ENCODE data around the gene CFAP97.
"Not testable (repeated sequence)": the region's sequence is repeated elsewhere in the genome, so short reads cannot be mapped to it uniquely, and the experiment has no call there.

The CFAP97 gene

GRCh38 chr4:185212581-185212980 is 8.8 kb upstream of the CFAP97 start:
- CTCF ChIA-PET: interaction anchor here (0.6 kb wide), 1 partner anchor 14 kb away, joined by 4 read pairs; no protein-coding TSS in a partner anchor
- no peak for DNase-seq (ENCODE audit: extremely low spot score)
- POLR2A ChIA-PET: interaction anchor here (1.0 to 1.7 kb wide), 2 partner anchors 10 to 214 kb away, joined by 3 to 5 read pairs; partner anchors contain the start of gene UFSP2
- TF ChIP-seq SUZ12 (IDR thresholded peaks at IDR 0.05) (no peak), FOXA1 (IDR thresholded peaks at IDR 0.05) (no peak), L3MBTL2 (conservative IDR thresholded peaks at IDR 0.05) (no peak), LEF1 (IDR thresholded peaks at IDR 0.05; ENCODE audit: borderline replicate concordance) (no peak), ZNF384 (IDR thresholded peaks at IDR 0.05) (no peak), ELF4 (IDR thresholded peaks at IDR 0.05) (no peak), HDGF (IDR thresholded peaks at IDR 0.05; ENCODE audit: borderline replicate concordance) (no peak), ARNT (IDR thresholded peaks at IDR 0.05) (no peak), NFRKB (IDR thresholded peaks at IDR 0.05) (no peak), SP1 (IDR thresholded peaks at IDR 0.05) (no peak), FOXM1 (IDR thresholded peaks at IDR 0.05; ENCODE audit: borderline replicate concordance) (no peak), FOXK2 (IDR thresholded peaks at IDR 0.05) (no peak), TARDBP (IDR thresholded peaks at IDR 0.05) (no peak)

- no peak for DNase-seq (ENCODE audit: extremely low spot score)
- CTCF ChIA-PET: no interaction called here
- TF ChIP-seq PKNOX1 (IDR thresholded peaks at IDR 0.05) (no peak), ARNT (IDR thresholded peaks at IDR 0.05) (no peak), ZNF384 (IDR thresholded peaks at IDR 0.05) (no peak), ELF4 (IDR thresholded peaks at IDR 0.05) (no peak), NFRKB (IDR thresholded peaks at IDR 0.05) (no peak), FOXA1 (IDR thresholded peaks at IDR 0.05) (no peak)
- POLR2A ChIA-PET: interaction anchor here (1.7 kb wide), 1 partner anchor 9 kb away, joined by 5 read pairs; no protein-coding TSS in a partner anchor
Measured at GRCh38 chr4:185211641-185212040, 7.8 kb upstream of the CFAP97 start.

GRCh38 chr4:185211035-185211434 is 7.2 kb upstream of the CFAP97 start:
- CTCF ChIA-PET: no interaction called here
- POLR2A ChIA-PET: interaction anchor here (1.2 kb wide), 1 partner anchor 8 kb away, joined by 3 read pairs; no protein-coding TSS in a partner anchor
- TF ChIP-seq TARDBP (IDR thresholded peaks at IDR 0.05): no peak
- no peak for TF ChIP-seq FOXA1 (IDR thresholded peaks at IDR 0.05)
- no peak for TF ChIP-seq L3MBTL2 (conservative IDR thresholded peaks at IDR 0.05)
- no peak for TF ChIP-seq SUZ12 (IDR thresholded peaks at IDR 0.05)
- no peak for TF ChIP-seq ARNT (IDR thresholded peaks at IDR 0.05)
- TF ChIP-seq SP1 (IDR thresholded peaks at IDR 0.05): no peak
- TF ChIP-seq ZNF384 (IDR thresholded peaks at IDR 0.05): no peak
- no peak for TF ChIP-seq ELF4 (IDR thresholded peaks at IDR 0.05)
- TF ChIP-seq HDGF (IDR thresholded peaks at IDR 0.05; ENCODE audit: borderline replicate concordance): no peak
- TF ChIP-seq NFRKB (IDR thresholded peaks at IDR 0.05): no peak
- no peak for TF ChIP-seq CTBP1 (IDR thresholded peaks at IDR 0.05; ENCODE audit: borderline replicate concordance)
- TF ChIP-seq PKNOX1 (IDR thresholded peaks at IDR 0.05): no peak
- TF ChIP-seq BHLHE40 (IDR thresholded peaks at IDR 0.05; ENCODE audit: borderline replicate concordance): no peak
- TF ChIP-seq LEF1 (IDR thresholded peaks at IDR 0.05; ENCODE audit: borderline replicate concordance): no peak
- TF ChIP-seq FOXM1 (IDR thresholded peaks at IDR 0.05; ENCODE audit: borderline replicate concordance): no peak
- TF ChIP-seq FOXK2 (IDR thresholded peaks at IDR 0.05): no peak
- DNase-seq (ENCODE audit: extremely low spot score): no peak

- ChIA-PET POLR2A (interaction anchor here (0.6 to 1.2 kb wide), 2 partner anchors 9 to 185 kb away, joined by 3 read pairs; no protein-coding TSS in a partner anchor), CTCF (interaction anchor here (1.4 kb wide), 1 partner anchor 17 kb away, joined by 3 read pairs; no protein-coding TSS in a partner anchor)
- TF ChIP-seq CTBP1 (IDR thresholded peaks at IDR 0.05; ENCODE audit: borderline replicate concordance) (no peak), FOXA1 (IDR thresholded peaks at IDR 0.05) (no peak), ARNT (IDR thresholded peaks at IDR 0.05) (0 out of 2 replicates have a peak, but pooled peaks have one; percentile 6)
- peak; percentile 22 for DNase-seq (ENCODE audit: extremely low spot score)
Measured at GRCh38 chr4:185210102-185210981, 6.5 kb upstream of the CFAP97 start.

- ChIA-PET CTCF (interaction anchor here (1.4 kb wide), 1 partner anchor 17 kb away, joined by 3 read pairs; no protein-coding TSS in a partner anchor), POLR2A (interaction anchor here (0.6 to 1.2 kb wide), 2 partner anchors 10 to 185 kb away, joined by 3 read pairs; no protein-coding TSS in a partner anchor)
- DNase-seq (ENCODE audit: extremely low spot score): not testable (repeated sequence)
Measured at GRCh38 chr4:185209852-185210101, 6.0 kb upstream of the CFAP97 start.

GRCh38 chr4:185209031-185209851 is 5.4 kb upstream of the CFAP97 start, which contains the start of gene SNX25:
Gene SNX25, plus strand, starts transcription at chr4:185209598. Its CDS starts 229 bp downstream, at chr4:185209827.
- ChIA-PET POLR2A (interaction anchor here (0.6 to 1.3 kb wide), 3 partner anchors 66 to 217 kb away, joined by 3 to 4 read pairs (median 3); partner anchors contain the start of genes SLC25A4 and UFSP2), CTCF (interaction anchor here (1.2 to 1.4 kb wide), 3 partner anchors 18 to 43 kb away, joined by 3 read pairs; no protein-coding TSS in a partner anchor)
- TF ChIP-seq BHLHE40 (IDR thresholded peaks at IDR 0.05; ENCODE audit: borderline replicate concordance) (no peak), LEF1 (IDR thresholded peaks at IDR 0.05; ENCODE audit: borderline replicate concordance) (no peak), PKNOX1 (IDR thresholded peaks at IDR 0.05) (peak; percentile 95), HDGF (IDR thresholded peaks at IDR 0.05; ENCODE audit: borderline replicate concordance) (no peak), L3MBTL2 (conservative IDR thresholded peaks at IDR 0.05) (peak; percentile 88), ARNT (IDR thresholded peaks at IDR 0.05) (peak; percentile 31; the same call in 1 of the 2 replicates), TARDBP (IDR thresholded peaks at IDR 0.05) (no peak), ZNF384 (IDR thresholded peaks at IDR 0.05) (no peak)
- DNase-seq (ENCODE audit: extremely low spot score): peak; percentile 67

All from HEK293T (cell line).